ENCODE results near the gene ELOVL3. TPM values are rescaled to one million over a fixed set of nuclear protein-coding genes. Genes with fewer than 3 reads are reported as not detected.

Gene ELOVL3
- total and polyA plus RNA-seq, 2 of the 13 experiments (the other 11 are each of a cell fraction or from before 2014, with no cell fraction given), result 0.58 to 0.69 TPM

- TF ChIP-seq FOSL2 (CRISPR knock-in tag; IDR thresholded peaks at IDR 0.05), result no peak
- TF ChIP-seq ZNF598 (CRISPR knock-in tag; IDR thresholded peaks at IDR 0.05; ENCODE audit: borderline replicate concordance), result peak; percentile 96; the same call in 1 of the 2 replicates
- TF ChIP-seq CC2D1A (CRISPR knock-in tag; IDR thresholded peaks at IDR 0.05), result 0 out of 2 replicates have a peak, but pooled peaks have one; percentile 54
- no peak for TF ChIP-seq ZNF205 (CRISPR knock-in tag; IDR thresholded peaks at IDR 0.05)
- TF ChIP-seq ZBTB3 (CRISPR knock-in tag; IDR thresholded peaks at IDR 0.05; ENCODE audit: borderline replicate concordance, low read depth), result peak; percentile 89
- TF ChIP-seq, protein P1, sequence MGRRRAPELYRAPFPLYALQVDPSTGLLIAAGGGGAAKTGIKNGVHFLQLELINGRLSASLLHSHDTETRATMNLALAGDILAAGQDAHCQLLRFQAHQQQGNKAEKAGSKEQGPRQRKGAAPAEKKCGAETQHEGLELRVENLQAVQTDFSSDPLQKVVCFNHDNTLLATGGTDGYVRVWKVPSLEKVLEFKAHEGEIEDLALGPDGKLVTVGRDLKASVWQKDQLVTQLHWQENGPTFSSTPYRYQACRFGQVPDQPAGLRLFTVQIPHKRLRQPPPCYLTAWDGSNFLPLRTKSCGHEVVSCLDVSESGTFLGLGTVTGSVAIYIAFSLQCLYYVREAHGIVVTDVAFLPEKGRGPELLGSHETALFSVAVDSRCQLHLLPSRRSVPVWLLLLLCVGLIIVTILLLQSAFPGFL (CRISPR knock-in tag; IDR thresholded peaks at IDR 0.05), result no peak
- peak; percentile 98 for TF ChIP-seq ZNF274 (CRISPR knock-in tag; IDR thresholded peaks at IDR 0.05)
- 0 out of 2 replicates have a peak, but pooled peaks have one; percentile 15 for TF ChIP-seq PPARG (CRISPR knock-in tag; conservative IDR thresholded peaks at IDR 0.05)
- no peak for TF ChIP-seq ISX (CRISPR knock-in tag; conservative IDR thresholded peaks at IDR 0.05)
- no peak for TF ChIP-seq RFXANK (CRISPR knock-in tag; IDR thresholded peaks at IDR 0.05)
- TF ChIP-seq KDM5A (IDR thresholded peaks at IDR 0.05; ENCODE audit: borderline replicate concordance, low read length), result no peak
- TF ChIP-seq GATAD1 (CRISPR knock-in tag; IDR thresholded peaks at IDR 0.05), result no peak
- TF ChIP-seq ZBTB7A (CRISPR knock-in tag; IDR thresholded peaks at IDR 0.05), result peak; percentile 81
- TF ChIP-seq SMYD3 (CRISPR knock-in tag; IDR thresholded peaks at IDR 0.05), result peak; percentile 97
- TF ChIP-seq SNRNP70 (IDR thresholded peaks at IDR 0.05; ENCODE audit: low read depth, low read length), result no peak
- TF ChIP-seq FOXA3 (CRISPR knock-in tag; IDR thresholded peaks at IDR 0.05), result peak; percentile 24; the same call in 1 of the 2 replicates
- TF ChIP-seq AFF4 (CRISPR knock-in tag; IDR thresholded peaks at IDR 0.05), result no peak
- TF ChIP-seq KMT2B (CRISPR knock-in tag; IDR thresholded peaks at IDR 0.05), result no peak
- TF ChIP-seq KLF16 (CRISPR knock-in tag; IDR thresholded peaks at IDR 0.05), result peak in 1 of 2 experiments; percentile 82; a peak in 2 of 4 replicates
- no peak; the same call in 1 of the 2 replicates for TF ChIP-seq ZFP37 (CRISPR knock-in tag; IDR thresholded peaks at IDR 0.05; ENCODE audit: borderline replicate concordance)
- peak; percentile 94 for TF ChIP-seq ZNF136 (CRISPR knock-in tag; IDR thresholded peaks at IDR 0.05; ENCODE audit: low read depth)
- TF ChIP-seq ZNF343 (CRISPR knock-in tag; IDR thresholded peaks at IDR 0.05), result peak; percentile 91; the same call in 1 of the 2 replicates
- no peak for TF ChIP-seq ZNF383 (CRISPR knock-in tag; IDR thresholded peaks at IDR 0.05; ENCODE audit: borderline replicate concordance)
- no peak for TF ChIP-seq SKI (IDR thresholded peaks at IDR 0.05; ENCODE audit: partially characterized antibody)
- TF ChIP-seq ZNF850 (CRISPR knock-in tag; conservative IDR thresholded peaks at IDR 0.05), result no peak
- no peak for TF ChIP-seq PHF5A (CRISPR knock-in tag; IDR thresholded peaks at IDR 0.05; ENCODE audit: low read depth, unreplicated experiment)
- peak; percentile 40; the same call in 1 of the 2 replicates for TF ChIP-seq ZNF138 (CRISPR knock-in tag; IDR thresholded peaks at IDR 0.05; ENCODE audit: low read depth)
Observed at GRCh38 chr10:102225646-102226541, at the start of gene ELOVL3 (continued).

All from HepG2 (cell line).